GM12878 (cell line): ENCODE results near the gene SIGLEC5. TPM values are rescaled to one million over a fixed set of nuclear protein-coding genes. Genes with fewer than 3 reads are reported as not detected.

Experiments
- ATAC-seq: fragments of 200-7000 bp; cut with Tn5 transposase; 3 replicates; pipeline ENCODE4 v1.9.1; 2020; ENCODE audit warnings: mild to moderate bottlenecking, moderate library complexity
- BruUV-seq: library from RNA; stranded (reverse); fragments of 400-500 nt; replicated peaks from 2 replicates; lab custom pipeline; 2021; lab: Mats Ljungman, UMichigan
- CTCF ChIA-PET: fragments of 300-600 bp; sonication (Branson Sonifier 250); formaldehyde crosslinking; extraction: SDS; loops from one replicate; lab custom pipeline; 2021; ENCODE audit warnings: inconsistent platforms; lab: Yijun Ruan, JAX
- POLR2A ChIA-PET: fragments of 350-600 bp; formaldehyde crosslinking; extraction: SDS; loops from one replicate; lab custom pipeline; 2021; ENCODE audit warnings: inconsistent platforms; lab: Charles Lee
- RAD21 ChIA-PET: fragments of 300-600 bp; sonication (Branson Sonifier 250); formaldehyde crosslinking; loops from one replicate; lab custom pipeline; 2023; ENCODE audit warnings: antibody characterized with exemption; ENCODE audit not compliant: unreplicated experiment; lab: Charles Lee
- SMC1A ChIA-PET: fragments of 300-600 bp; sonication (Branson Sonifier 250); formaldehyde crosslinking; loops from one replicate; lab custom pipeline; 2023; ENCODE audit not compliant: unreplicated experiment, uncharacterized antibody; lab: Charles Lee
- DNase-seq: peaks from one replicate; pipeline ENCODE4 v3.0.0-alpha.2; 2011; ENCODE audit warnings: low read depth, low spot score
- FAIRE-seq: peaks from 3 replicates; lab custom pipeline; 2011; peaks lifted over from hg19 to GRCh38; lab: Jason Lieb, UNC
- H2AFZ ChIP-seq: 2 replicates; pipeline ENCODE4 v1.6.0; 2011; ENCODE audit warnings: low read depth, low read length, control low read depth; ENCODE audit not compliant: control insufficient read depth
- H3K27ac ChIP-seq: 2 replicates; pipeline ENCODE4 v1.5.1; 2011; ENCODE audit warnings: control low read depth; ENCODE audit not compliant: control insufficient read depth, insufficient read depth
- H3K27me3 ChIP-seq, 2 experiments: replicated peaks in 1 of 2; 2 replicates each; pipeline versions ENCODE4 v1.6.0 to v1.6.1; 2011; ENCODE audit warnings: low read length in 1 of 2; ENCODE audit not compliant: control insufficient read depth in 2 of 2, insufficient read depth in 2 of 2
- H3K36me3 ChIP-seq, 2 experiments: 2 replicates each; pipeline ENCODE4 v1.5.1; 2011; ENCODE audit warnings: low read length in 1 of 2; ENCODE audit not compliant: control insufficient read depth in 2 of 2, insufficient read depth in 2 of 2
- H3K4me1 ChIP-seq: 2 replicates; pipeline ENCODE4 v1.6.1; 2011; ENCODE audit warnings: mild to moderate bottlenecking, low read length, moderate library complexity, mixed read lengths; ENCODE audit not compliant: control insufficient read depth, insufficient read depth
- H3K4me2 ChIP-seq: 2 replicates; pipeline ENCODE4 v1.6.0; 2011; ENCODE audit warnings: control low read depth; ENCODE audit not compliant: control insufficient read depth, insufficient read depth
- H3K4me3 ChIP-seq: fragments of 200-600 bp; sonication (generic); 2 replicates; pipeline ENCODE4 v1.5.1; 2016
- H3K79me2 ChIP-seq: 2 replicates; pipeline ENCODE4 v1.6.0; 2011; ENCODE audit warnings: low read length; ENCODE audit not compliant: control insufficient read depth, insufficient read depth
- H3K9ac ChIP-seq: 2 replicates; pipeline ENCODE4 v1.8.0; 2011; ENCODE audit warnings: low read length, control low read depth, mixed read lengths; ENCODE audit not compliant: control insufficient read depth, insufficient read depth
- H3K9me3 ChIP-seq: replicated peaks from 3 replicates; pipeline ENCODE4 v1.5.1; 2011; ENCODE audit warnings: mild to moderate bottlenecking, low read length; ENCODE audit not compliant: control insufficient read depth, insufficient read depth
- H4K20me1 ChIP-seq: 2 replicates; pipeline ENCODE4 v1.6.0; 2011; ENCODE audit not compliant: control insufficient read depth, insufficient read depth
- ATF7 ChIP-seq: fragments of 450-650 bp; IDR thresholded peaks from 2 replicates; pipeline ENCODE4 v1.6.1; 2016; ENCODE audit warnings: low read depth, mild to moderate bottlenecking
- BMI1 ChIP-seq: fragments of 450-650 bp; IDR thresholded peaks from 2 replicates; pipeline ENCODE4 v1.6.1; 2016; ENCODE audit warnings: mild to moderate bottlenecking, moderate library complexity, borderline replicate concordance
- CBX5 ChIP-seq: sonication (generic); IDR thresholded peaks from 2 replicates; pipeline ENCODE4 v1.6.1; 2016; ENCODE audit warnings: low read depth, moderate library complexity, mild to moderate bottlenecking, inconsistent platforms
- DPF2 ChIP-seq: fragments of 450-650 bp; IDR thresholded peaks from 2 replicates; pipeline ENCODE4 v1.6.1; 2017; ENCODE audit warnings: mild to moderate bottlenecking
- HDAC2 ChIP-seq: fragments of 200-600 bp; sonication (generic); IDR thresholded peaks from 2 replicates; pipeline ENCODE4 v1.6.1; 2017
- IKZF2 ChIP-seq, 2 experiments: fragments of 450-650 bp; IDR thresholded peaks; 2 replicates each; pipeline ENCODE4 v1.6.1; 2017; ENCODE audit warnings: mild to moderate bottlenecking in 2 of 2, moderate library complexity in 2 of 2
- KDM1A ChIP-seq: fragments of 200-600 bp; sonication (generic); IDR thresholded peaks from 2 replicates; pipeline ENCODE4 v1.6.1; 2016; ENCODE audit warnings: borderline replicate concordance
- NBN ChIP-seq: fragments of 450-650 bp; IDR thresholded peaks from 2 replicates; pipeline ENCODE4 v1.6.1; 2016
- NFYB ChIP-seq: IDR thresholded peaks from 2 replicates; pipeline ENCODE4 v1.6.1; 2011; ENCODE audit warnings: low read depth, mild to moderate bottlenecking, low read length, improper control_type of control experiment, moderate library complexity; ENCODE audit not compliant: insufficient read depth
- RAD21 ChIP-seq: IDR thresholded peaks from 2 replicates; pipeline ENCODE4 v1.6.1; 2011; ENCODE audit warnings: mild to moderate bottlenecking, low read depth, low read length, moderate library complexity; ENCODE audit not compliant: insufficient read depth
- ZNF384 ChIP-seq: IDR thresholded peaks from 2 replicates; pipeline ENCODE4 v1.6.1; 2012; ENCODE audit warnings: low read depth, mild to moderate bottlenecking, low read length, improper control_type of control experiment, borderline replicate concordance
- WGBS: methylation state at CpG from one replicate; pipeline ENCODE4 v1.1.6; 2016; ENCODE audit warnings: low lambda C conversion rate; ENCODE audit not compliant: insufficient replicate concordance, insufficient coverage; ENCODE audit errors: missing lambda C conversion rate; 5-methylcytosine and 5-hydroxymethylcytosine counted together
- in situ Hi-C: fragments of 300-500 bp; cut with MboI; formaldehyde crosslinking; loops from 9 replicates; pipeline ENCODE4 v1.14.3; 2018; ENCODE audit warnings: mixed read lengths
- intact Hi-C: fragments of 100-400 bp; cut with micrococcal nuclease; formaldehyde crosslinking; loops from one replicate; pipeline ENCODE4 v1.14.2; 2022; ENCODE audit not compliant: unreplicated experiment
- polyA plus RNA-seq, 11 experiments: library from polyadenylated mRNA; depleted of rRNA in 4 of 11; unstranded in 6 of 11; stranded (reverse) in 5 of 11; fragments of >200 nt; fragmentation: Nextera tagmentation in 4 of 11; fragmentation: Illumina TruSeq in 1 of 11; extraction: Ambion mirVana in 4 of 11; extraction: Trizol in 1 of 11; gene quantifications; 1 replicate in 1 of 11; 2 replicates in 10 of 11; pipeline versions ENCODE4 v1.2.1 to v1.2.3, GENCODE V29; 2011 to 2016; ENCODE audit warnings: inconsistent platforms in 2 of 11, missing spikeins in 2 of 11, low read depth in 1 of 11
- total RNA-seq, 4 experiments: library from RNA; depleted of rRNA in 3 of 4; stranded (reverse); fragments of >200 nt in 3 of 4; fragmentation: Illumina TruSeq in 1 of 4; extraction: Trizol in 1 of 4; gene quantifications; 2 replicates each; pipeline versions ENCODE4 v1.2.1 to v1.2.3, GENCODE V29; 2013 to 2021

The SIGLEC5 gene
- total and polyA plus RNA-seq, 10 of the 15 experiments (the other 5 are each of a cell fraction or from before 2014, with no cell fraction given) = 0.05 to 2.5 (median 1.4) TPM; not detected in 1

- no peak for FAIRE-seq
- RAD21 ChIA-PET = no interaction called here
Observed at GRCh38 chr19:51664131-51664530, 33.9 kb upstream of the SIGLEC5 start.

GRCh38 chr19:51663650-51664049, 33.4 kb upstream of the SIGLEC5 start:
- H3K27me3 ChIP-seq = no peaks in the 10 kb centered on the region
- FAIRE-seq (no peak), ATAC-seq (no peak), DNase-seq (no peak)
- SMC1A ChIA-PET = interaction anchor here (0.8 to 1.1 kb wide), 3 partner anchors 12 to 314 kb away, joined by 3 read pairs; no protein-coding TSS in a partner anchor
- no peak overlapping the region for H3K27ac ChIP-seq
- H3K4me3 ChIP-seq = no peak overlapping the region
- in situ Hi-C loops = loop anchor here (5.0 kb wide), 1 partner anchor 326 kb away; no protein-coding TSS in a partner anchor
- no peaks in the 10 kb centered on the region for H3K36me3 ChIP-seq
- WGBS = 20% methylated on average over 3 of the region's 3 CpGs
- H4K20me1 ChIP-seq = no peaks in the 10 kb centered on the region
- H3K4me1 ChIP-seq = no peaks in the 10 kb centered on the region
- no peaks in the 10 kb centered on the region for H3K79me2 ChIP-seq
- no peak overlapping the region for H3K9ac ChIP-seq
- RAD21 ChIA-PET = no interaction called here
- intact Hi-C loops = no loop called here
- H2AFZ ChIP-seq = no peak overlapping the region
- TF ChIP-seq NFYB = no peak
- TF ChIP-seq RAD21 = no peak
- no peak for TF ChIP-seq KDM1A
- TF ChIP-seq ZNF384 = no peak
- TF ChIP-seq BMI1 = no peak
- no peak for TF ChIP-seq ATF7
- no peaks in the 10 kb centered on the region for H3K9me3 ChIP-seq
- no TSS peak for BruUV-seq
- no peak overlapping the region for H3K4me2 ChIP-seq
- POLR2A ChIA-PET = no interaction called here
- CTCF ChIA-PET = interaction anchor here (0.7 to 10.4 kb wide), 4 partner anchors 9 to 203 kb away, joined by 3 to 281 read pairs (median 4); no protein-coding TSS in a partner anchor

More at GRCh38 chr19:51664131-51664530, 33.9 kb upstream of the SIGLEC5 start:
- Histone ChIP-seq H3K4me1 (no peaks in the 10 kb centered on the region), H3K4me2 (no peak overlapping the region), H3K9me3 (no peaks in the 10 kb centered on the region), H3K36me3 (no peaks in the 10 kb centered on the region), H3K27ac (no peak overlapping the region), H4K20me1 (no peaks in the 10 kb centered on the region), H3K4me3 (no peak overlapping the region), H3K79me2 (no peaks in the 10 kb centered on the region), H3K9ac (no peak overlapping the region), H3K27me3 (no peaks in the 10 kb centered on the region), H2AFZ (no peak overlapping the region)
- SMC1A ChIA-PET = interaction anchor here (1.1 kb wide), 1 partner anchor 11 kb away, joined by 3 read pairs; no protein-coding TSS in a partner anchor
- POLR2A ChIA-PET = no interaction called here
- 0% methylated on average over 1 of the region's 1 CpG for WGBS
- DNase-seq = no peak
- no TSS peak for BruUV-seq
- no peak for ATAC-seq
- intact Hi-C loops (no loop called here), in situ Hi-C loops (loop anchor here (5.0 kb wide), 1 partner anchor 327 kb away; no protein-coding TSS in a partner anchor)
- CTCF ChIA-PET = interaction anchor here (1.1 to 10.4 kb wide), 2 partner anchors 12 to 193 kb away, joined by 4 to 281 read pairs; no protein-coding TSS in a partner anchor
- no peak for TF ChIP-seq DPF2
- no peak for TF ChIP-seq HDAC2
- no peak for TF ChIP-seq NBN
- TF ChIP-seq CBX5 = no peak
- TF ChIP-seq BMI1 = no peak
- TF ChIP-seq IKZF2 (IDR thresholded peaks at IDR 0.05) = no peak
